GM21529 (cell line): ENCODE measurements around the gene LATS2.
"Not testable (repeated sequence)": the region's sequence is repeated elsewhere in the genome, so short reads cannot be mapped to it uniquely, and the experiment has no call there.

Source experiments
- ATAC-seq: cut with Tn5 transposase; IDR thresholded peaks from one replicate; pipeline ENCODE4 v1.9.1; 2021; ENCODE audit not compliant: unreplicated experiment

LATS2 gene

GRCh38 chr13:21075379-21076249, 14.2 kb upstream of the LATS2 start:
- ATAC-seq, result no peak

- ATAC-seq, result no peak
These were observed 13.6 kb upstream of the LATS2 start for GRCh38 chr13:21075011-21075378.

- no peak for ATAC-seq
These were observed 13.2 kb upstream of the LATS2 start for GRCh38 chr13:21074546-21074945.

DNA sequence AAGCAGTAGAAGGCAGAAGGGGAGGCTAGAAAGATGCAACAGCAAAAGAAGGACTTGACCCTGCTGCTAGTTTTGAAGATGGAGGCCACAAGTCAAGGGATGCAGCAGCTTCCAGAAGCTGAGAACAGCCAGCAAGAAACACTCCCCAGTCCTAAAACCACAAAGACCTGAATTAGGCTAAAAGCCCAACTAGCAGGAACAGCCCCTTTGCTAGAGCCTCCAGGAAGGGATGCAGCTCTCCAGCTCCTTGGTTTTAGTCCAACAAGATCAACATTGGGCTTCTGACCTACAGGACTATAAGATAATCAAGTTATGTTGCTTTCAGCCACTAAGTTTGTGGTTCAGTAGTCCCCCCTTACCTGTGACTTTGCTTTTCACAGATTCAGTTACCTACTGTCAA, 10.5 kb upstream of the LATS2 start:
- no peak for ATAC-seq

DNA sequence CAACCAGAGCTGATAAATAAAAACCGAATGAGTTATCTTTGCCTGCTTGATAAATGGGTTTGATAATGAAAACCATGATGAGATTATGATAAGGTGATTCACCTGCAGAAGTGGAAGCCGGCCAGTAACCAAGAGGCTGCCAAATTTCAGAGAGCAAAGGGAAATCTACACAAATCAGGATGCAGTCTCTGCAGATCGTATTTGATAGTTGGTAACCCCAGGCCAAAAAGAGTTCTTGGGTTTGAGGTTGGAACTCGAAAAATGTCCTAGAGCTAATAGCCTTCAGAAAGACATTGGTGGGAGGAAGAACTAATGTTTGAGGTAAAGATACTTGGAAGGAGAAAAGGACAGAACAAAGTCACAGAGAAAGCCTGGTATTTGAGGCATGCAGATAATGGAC, 9.6 kb upstream of the LATS2 start:
- ATAC-seq, result no peak

DNA sequence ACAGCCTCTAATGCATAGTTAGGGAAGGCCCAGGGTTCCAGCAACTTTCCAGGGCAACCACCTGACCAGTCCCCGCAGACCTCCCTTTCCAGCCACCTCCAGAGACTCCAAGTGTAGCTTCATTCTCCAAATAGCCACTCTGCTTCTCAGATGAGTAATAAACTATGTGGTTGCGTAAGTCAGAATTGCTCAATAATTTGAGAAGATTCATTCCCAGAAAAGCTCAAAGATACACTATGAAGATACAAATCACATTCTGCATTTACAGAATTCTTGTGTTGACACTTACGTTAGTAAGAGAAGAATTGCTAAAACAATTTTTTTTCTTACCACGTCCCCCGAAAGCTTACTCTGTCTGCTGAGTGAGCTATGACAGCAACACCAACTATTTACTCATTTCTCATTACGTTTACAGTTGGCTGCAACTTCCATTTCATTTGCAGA, 8.2 kb upstream of the LATS2 start:
- ATAC-seq, result no peak

- ATAC-seq, result no peak
These were observed 6.5 kb upstream of the LATS2 start for GRCh38 chr13:21067848-21068247.

DNA sequence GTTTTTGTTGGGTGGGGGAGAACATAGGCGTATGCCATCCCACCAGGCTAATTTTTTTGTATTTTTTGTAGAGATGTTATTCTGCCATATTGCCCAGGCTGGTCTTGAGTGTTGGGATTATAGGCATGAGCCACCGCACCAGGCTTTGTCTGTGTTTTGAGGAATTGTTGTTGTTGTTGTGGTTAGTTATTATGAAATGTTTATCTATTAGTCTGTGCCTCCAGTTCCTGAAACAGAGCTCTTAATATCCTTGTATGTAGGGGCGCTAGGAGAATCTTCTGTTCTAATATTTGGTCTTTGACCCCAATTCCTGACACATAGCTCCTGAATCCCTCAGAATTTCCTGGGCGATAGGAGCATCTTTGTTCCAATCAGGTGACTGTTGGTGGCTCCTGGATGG, 5.6 kb upstream of the LATS2 start:
- no peak for ATAC-seq

GRCh38 chr13:21065686-21066085, 4.3 kb upstream of the LATS2 start:
- no peak for ATAC-seq

GRCh38 chr13:21063031-21063430, 1.6 kb upstream of the LATS2 start:
- ATAC-seq, result no peak

DNA sequence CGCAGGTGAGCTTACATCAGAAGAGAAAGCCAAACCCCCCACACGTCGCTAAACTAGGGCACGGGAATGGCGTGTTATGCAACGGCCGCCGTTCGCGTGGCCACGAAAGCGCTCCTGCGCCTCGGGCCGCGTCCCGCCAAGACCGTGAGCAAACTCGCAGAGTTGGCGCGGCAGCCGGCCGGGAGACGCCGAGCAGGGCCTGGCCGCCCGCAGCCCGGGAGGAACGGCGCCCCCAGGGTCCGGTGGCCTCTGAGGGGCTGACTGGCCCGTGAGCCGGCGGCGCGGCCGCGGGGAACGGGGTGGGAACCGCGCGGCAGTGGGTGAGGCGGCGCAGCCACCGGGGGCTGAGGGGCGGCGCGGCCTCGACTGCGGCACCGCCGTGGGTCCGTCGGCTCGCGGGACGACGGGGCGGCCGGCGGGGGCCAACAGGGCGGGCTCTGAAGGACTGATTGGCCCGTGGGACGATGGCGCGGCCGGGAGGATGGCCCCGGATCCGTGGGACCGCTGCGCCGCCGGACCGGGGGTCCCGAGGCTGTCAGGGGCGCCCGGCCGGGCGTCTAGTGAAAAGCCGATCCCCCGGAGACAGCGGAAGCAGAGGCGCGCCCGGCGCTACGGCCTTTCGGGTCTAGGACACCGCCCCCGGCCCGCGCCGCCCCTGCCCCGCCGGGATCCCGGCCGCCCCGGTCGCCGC, 903 bp downstream of the LATS2 start:
- peak; percentile 11 for ATAC-seq

DNA sequence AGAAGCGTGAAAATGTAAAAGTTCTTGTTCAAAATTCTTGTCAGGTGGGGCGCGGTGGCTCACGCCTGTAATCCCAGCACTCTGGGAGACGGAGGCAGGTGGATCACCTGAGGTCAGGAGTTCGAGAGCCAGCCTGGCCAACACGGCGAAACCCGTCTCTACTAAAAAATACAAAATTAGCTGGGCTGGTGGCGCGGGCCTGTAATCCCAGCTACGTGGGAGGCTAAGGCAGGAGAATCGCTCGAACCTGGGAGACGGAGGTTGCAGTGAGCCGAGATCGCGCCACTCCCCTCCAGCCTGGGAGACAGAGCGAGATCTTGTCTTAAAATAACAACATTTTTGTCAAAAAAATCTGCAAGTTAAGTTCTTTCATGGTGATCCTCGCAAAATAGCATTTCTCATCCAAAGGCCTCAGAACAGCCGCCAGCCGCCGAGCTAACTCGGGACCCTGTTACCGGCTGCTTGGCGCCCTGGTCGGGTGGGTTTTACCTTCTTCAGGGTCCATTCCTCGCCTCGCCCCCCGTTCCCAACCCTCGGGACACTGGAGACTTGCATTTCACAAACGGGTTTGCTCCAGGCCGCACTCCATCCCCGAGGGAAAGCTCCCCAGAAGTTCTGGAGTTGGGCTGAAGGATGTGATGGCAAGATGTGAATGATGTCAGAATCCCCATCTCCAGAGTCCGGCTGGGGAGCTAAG, 1.6 kb downstream of the LATS2 start:
- ATAC-seq, result no peak

DNA sequence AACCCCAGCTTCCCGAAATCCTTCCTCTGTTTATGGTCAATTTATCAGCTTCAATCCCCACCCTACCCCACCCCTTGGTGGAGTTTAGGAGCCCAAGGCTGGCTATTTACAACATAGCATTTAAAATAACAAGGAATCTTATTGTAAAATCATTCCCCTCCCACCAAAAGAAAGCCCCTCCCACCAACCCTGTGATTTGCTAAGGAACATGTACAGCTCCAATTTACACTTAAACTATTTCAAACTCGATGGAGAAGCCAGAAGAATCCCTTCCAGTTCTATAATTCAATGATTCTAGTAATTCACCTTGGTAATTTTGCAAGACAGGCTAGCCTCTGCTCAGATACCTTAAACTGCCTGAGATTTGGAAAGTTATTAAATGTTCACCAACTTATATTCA, 3.0 kb downstream of the LATS2 start:
- no peak for ATAC-seq

DNA sequence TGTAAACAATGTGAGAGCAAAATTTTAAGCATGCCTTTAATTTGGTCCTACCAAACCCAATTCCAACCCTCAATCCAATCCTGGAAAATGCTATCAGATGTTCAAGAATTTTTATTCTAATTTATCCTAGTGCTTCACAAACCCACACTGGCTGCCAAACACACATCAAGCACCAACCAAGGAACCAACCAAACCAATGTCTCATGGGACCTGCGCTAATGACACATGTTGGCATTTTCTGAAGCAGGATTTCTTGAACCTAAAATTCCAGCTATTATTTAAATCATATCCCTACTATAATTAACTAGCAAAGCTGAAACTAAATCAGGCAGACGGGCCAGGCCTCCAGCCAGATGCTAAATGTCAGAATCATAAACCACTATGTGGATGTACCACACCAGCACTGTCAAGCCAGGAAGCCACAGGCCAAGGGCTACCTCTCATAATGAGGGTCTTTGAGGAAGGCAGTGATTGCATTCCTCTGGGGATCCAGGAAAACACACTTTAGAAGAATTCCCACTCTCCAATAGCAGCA, 5.8 kb downstream of the LATS2 start:
- no peak for ATAC-seq

- ATAC-seq, result no peak
These were observed 6.4 kb downstream of the LATS2 start for GRCh38 chr13:21055016-21055415.

DNA sequence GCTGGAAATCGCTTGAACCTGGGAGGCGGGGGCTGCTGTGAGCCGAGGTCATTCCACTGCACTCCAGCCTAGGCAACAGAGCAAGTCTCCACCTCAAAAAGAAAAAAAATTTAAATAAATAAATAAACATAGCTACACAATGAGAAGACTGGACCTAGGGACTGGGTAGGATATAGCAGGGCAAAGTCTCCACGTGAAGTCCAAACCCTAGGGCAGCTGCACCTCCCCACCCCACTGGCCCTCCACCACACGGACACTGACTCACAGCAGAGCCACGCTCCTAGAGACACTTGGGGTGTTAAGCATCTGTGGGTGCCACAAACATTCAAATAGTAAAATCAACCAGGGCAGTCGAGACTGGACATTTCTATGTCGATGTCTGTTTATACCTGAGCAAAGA, 7.1 kb downstream of the LATS2 start:
- no peak for ATAC-seq

DNA sequence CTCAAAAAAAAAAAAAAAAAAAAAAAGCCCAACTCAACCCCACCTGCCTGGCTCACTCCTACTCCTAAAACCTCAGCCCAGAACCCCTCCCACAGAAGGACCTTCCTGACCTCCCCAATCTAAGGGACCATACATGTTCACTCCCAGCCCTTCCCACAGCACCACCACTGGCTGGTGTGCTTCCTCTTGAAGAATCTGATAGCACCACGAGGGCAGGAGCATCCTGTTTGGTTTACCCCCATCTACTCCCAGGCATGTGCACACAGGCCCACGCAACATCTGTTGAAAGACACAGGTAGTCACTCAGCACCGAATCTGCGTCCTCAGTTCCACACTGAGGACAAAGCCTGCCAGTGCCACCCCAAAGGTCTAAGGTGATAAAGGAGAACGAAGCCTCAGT, 8.2 kb downstream of the LATS2 start:
- no peak for ATAC-seq

GRCh38 chr13:21051675-21052074, 9.7 kb downstream of the LATS2 start:
- no peak for ATAC-seq

GRCh38 chr13:21050288-21051197, 10.8 kb downstream of the LATS2 start:
- no peak for ATAC-seq

GRCh38 chr13:21049731-21050130, 11.7 kb downstream of the LATS2 start:
- not testable (repeated sequence) for ATAC-seq
